ENCODE results near the gene EBI3.
"Not testable (repeated sequence)": the region's sequence is repeated elsewhere in the genome, so short reads cannot be mapped to it uniquely, and the experiment has no call there.

- not testable (repeated sequence) for TF ChIP-seq POLR2AphosphoS5 (IDR thresholded peaks at IDR 0.05; ENCODE audit: low read depth, low read length); CTCF (IDR thresholded peaks at IDR 0.05); REST (IDR thresholded peaks at IDR 0.05; ENCODE audit: low read depth, low read length); YY1 (IDR thresholded peaks at IDR 0.05; ENCODE audit: low read depth); EP300 (IDR thresholded peaks at IDR 0.05; ENCODE audit: borderline replicate concordance in 1 of 2, low read depth in 1 of 2, low read length in 1 of 2); MAX (IDR thresholded peaks at IDR 0.05; ENCODE audit: low read depth)
Observed at GRCh38 chr19:4274321-4274686, 45.0 kb downstream of the EBI3 start.

Data from SK-N-SH (cell line).